Activated T-cell treated with anti-CD3 and anti-CD28 coated beads, Interleukin-2, amount 50 U/mL, for 72 hours (primary cell): Measurements from ENCODE around the gene PDE11A. TPM values are rescaled to one million over a fixed set of nuclear protein-coding genes. Genes with fewer than 3 reads are reported as not detected.

ENCODE experiments used
- ATAC-seq, 2 donors: fragments of 150-1000 bp; cut with Tn5 transposase; replicated peaks in 1 of 2; 2 replicates each; pipeline ENCODE4 v1.10.0; 2021; ENCODE audit warnings: moderate library complexity in 2 of 2, mild to moderate bottlenecking in 1 of 2
- DNase-seq, 2 donors: peaks; one replicate each; pipeline ENCODE4 v3.0.0; 2021 to 2022; ENCODE audit warnings: mixed read lengths in 1 of 2
- H3K27ac Mint-ChIP-seq: one replicate; pipeline ENCODE4 v1.8.0; 2022; ENCODE audit warnings: mild to moderate bottlenecking, moderate library complexity, mixed read lengths
- H3K27me3 Mint-ChIP-seq: one replicate; pipeline ENCODE4 v1.8.0; 2022; ENCODE audit warnings: low read depth, mixed read lengths
- H3K36me3 Mint-ChIP-seq, 2 donors: one replicate each; pipeline ENCODE4 v1.8.0; 2022; ENCODE audit warnings: mixed read lengths in 2 of 2, mild to moderate bottlenecking in 1 of 2; ENCODE audit not compliant: insufficient read depth in 2 of 2
- H3K4me1 Mint-ChIP-seq: one replicate; pipeline ENCODE4 v1.8.0; 2022; ENCODE audit warnings: low read depth, mixed read lengths
- H3K4me3 Mint-ChIP-seq, 2 donors: one replicate each; pipeline ENCODE4 v1.8.0; 2022; ENCODE audit warnings: mild to moderate bottlenecking in 2 of 2, mixed read lengths in 2 of 2, moderate library complexity in 2 of 2
- H3K9me3 Mint-ChIP-seq, 2 donors: one replicate each; pipeline ENCODE4 v1.8.0; 2022; ENCODE audit warnings: mixed read lengths in 2 of 2
- total RNA-seq, 2 donors: library from RNA; stranded (reverse); gene quantifications; one replicate each; pipeline ENCODE4 v1.2.3, GENCODE V29; 2022

Gene PDE11A
- total RNA-seq, 2 donors from 2014 or later = not detected

DNA sequence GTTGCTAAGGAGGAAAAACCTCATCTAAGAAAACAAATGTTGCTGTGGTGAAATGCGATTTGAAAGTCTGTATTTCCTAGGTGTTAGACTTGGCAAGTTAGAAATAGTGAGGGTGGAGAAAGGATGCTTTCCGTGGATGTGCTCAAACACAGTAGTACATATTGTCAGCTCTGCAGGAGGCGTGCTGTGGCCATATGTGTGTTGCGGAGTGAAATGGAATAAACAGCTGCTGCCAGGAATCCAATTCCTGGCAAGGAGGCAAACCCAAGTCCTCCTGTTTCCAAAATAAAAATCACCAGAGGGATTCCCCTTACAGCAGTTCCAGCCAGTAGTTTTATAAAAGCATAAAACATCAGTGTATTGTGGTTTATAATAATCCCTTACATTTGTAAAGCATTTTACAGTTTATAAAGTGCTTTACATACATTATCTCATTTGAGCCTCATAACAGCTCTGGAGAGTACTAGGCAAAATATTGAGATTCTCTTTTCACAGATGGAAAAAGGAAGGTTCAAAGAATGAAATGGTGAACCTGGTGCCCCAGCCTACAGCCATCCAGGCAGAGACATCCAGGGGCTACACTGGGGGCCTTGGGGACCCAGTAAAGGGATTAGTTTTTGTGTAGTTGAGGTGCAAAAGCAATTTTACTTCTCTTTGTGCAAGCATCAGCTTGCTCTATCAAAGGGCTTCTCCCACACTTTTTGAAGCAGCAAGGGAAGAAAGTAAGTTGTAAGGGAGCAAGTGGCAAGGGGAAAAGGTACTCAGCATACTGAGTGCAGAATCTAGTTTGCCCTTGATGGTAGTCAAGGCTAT lies 474.0 kb downstream of the PDE11A start:
- Mint-ChIP-seq H3K36me3 (no peaks in the 10 kb centered on the region), H3K27me3 (no peaks in the 10 kb centered on the region), H3K4me3 (no peak overlapping the region), H3K27ac (no peak overlapping the region), H3K4me1 (no peaks in the 10 kb centered on the region), H3K9me3 (peaks cover 0 to 2% of the 10 kb centered on the region in 2 donors)
- DNase-seq (no peak), ATAC-seq (no peak)

DNA sequence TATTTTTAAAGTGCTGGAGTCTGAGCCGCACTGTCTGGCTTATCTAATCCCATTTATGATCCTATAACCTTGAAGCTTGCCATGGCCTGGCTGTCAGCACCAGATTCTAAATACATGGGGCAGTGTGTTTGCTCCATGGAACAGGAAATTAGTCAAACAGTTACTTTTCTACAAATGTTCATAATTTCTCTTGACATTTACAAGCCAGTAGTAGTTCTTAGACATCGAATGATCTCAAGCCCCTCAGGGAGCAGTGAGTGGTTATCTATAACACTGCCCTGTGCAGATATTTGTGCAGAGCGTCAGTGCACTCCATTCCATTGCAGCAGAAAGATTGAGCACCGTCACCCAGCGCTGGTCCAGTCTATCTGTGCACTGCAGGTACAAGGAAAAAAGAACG lies 474.8 kb downstream of the PDE11A start:
- Mint-ChIP-seq H3K27ac (no peak overlapping the region), H3K4me1 (no peaks in the 10 kb centered on the region), H3K27me3 (no peaks in the 10 kb centered on the region), H3K36me3 (no peaks in the 10 kb centered on the region), H3K4me3 (no peak overlapping the region), H3K9me3 (peaks cover 0 to 2% of the 10 kb centered on the region in 2 donors)
- DNase-seq (no peak), ATAC-seq (no peak)

GRCh38 chr2:177596866-177597265 lies 475.7 kb downstream of the PDE11A start:
- no peak overlapping the region for H3K4me3 Mint-ChIP-seq
- H3K9me3 Mint-ChIP-seq = peaks cover 0 to 2% of the 10 kb centered on the region in 2 donors
- no peaks in the 10 kb centered on the region for H3K4me1 Mint-ChIP-seq
- ATAC-seq = no peak
- no peaks in the 10 kb centered on the region for H3K36me3 Mint-ChIP-seq
- no peaks in the 10 kb centered on the region for H3K27me3 Mint-ChIP-seq
- H3K27ac Mint-ChIP-seq = no peak overlapping the region
- no peak for DNase-seq

GRCh38 chr2:177595126-177595845 lies 477.3 kb downstream of the PDE11A start:
- DNase-seq (no peak), ATAC-seq (no peak)
- Mint-ChIP-seq H3K36me3 (no peaks in the 10 kb centered on the region), H3K27ac (no peak overlapping the region), H3K27me3 (peaks cover 3% of the 10 kb centered on the region), H3K4me3 (no peak overlapping the region), H3K9me3 (peaks cover 0 to 2% of the 10 kb centered on the region in 2 donors), H3K4me1 (no peaks in the 10 kb centered on the region)

GRCh38 chr2:177593402-177593801 lies 479.2 kb downstream of the PDE11A start:
- no peaks in the 10 kb centered on the region for H3K36me3 Mint-ChIP-seq
- H3K27ac Mint-ChIP-seq = no peak overlapping the region
- peaks cover 12% of the 10 kb centered on the region for H3K27me3 Mint-ChIP-seq
- no peak overlapping the region for H3K4me3 Mint-ChIP-seq
- no peaks in the 10 kb centered on the region for H3K9me3 Mint-ChIP-seq
- no peak for ATAC-seq
- DNase-seq = no peak
- no peaks in the 10 kb centered on the region for H3K4me1 Mint-ChIP-seq

- H3K4me3 Mint-ChIP-seq = no peak overlapping the region
- H3K36me3 Mint-ChIP-seq = no peaks in the 10 kb centered on the region
- H3K27ac Mint-ChIP-seq = no peak overlapping the region
- no peaks in the 10 kb centered on the region for H3K9me3 Mint-ChIP-seq
- ATAC-seq (no peak), DNase-seq (no peak)
- H3K4me1 Mint-ChIP-seq = no peaks in the 10 kb centered on the region
- H3K27me3 Mint-ChIP-seq = peaks cover 12% of the 10 kb centered on the region
Observed at GRCh38 chr2:177592945-177593344, 479.6 kb downstream of the PDE11A start.

DNA sequence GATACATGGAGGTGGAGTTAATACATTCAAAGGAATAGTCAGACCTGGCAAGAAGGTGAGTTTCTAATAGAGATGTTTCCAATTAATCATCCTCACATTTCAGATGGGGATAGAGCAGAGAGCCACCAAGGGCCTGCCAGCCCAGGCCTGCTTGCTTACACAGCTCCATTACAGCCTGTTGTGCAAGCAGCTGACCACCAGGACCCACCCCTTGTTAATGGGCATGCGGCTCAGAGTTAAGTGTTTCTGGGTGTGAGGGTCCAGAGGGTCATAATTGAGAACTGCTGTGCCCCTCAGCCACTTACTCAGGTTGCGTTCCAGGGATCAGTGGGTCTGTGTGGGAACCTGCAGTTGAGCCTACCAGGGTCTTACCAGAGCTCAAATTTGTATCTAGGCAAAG lies 480.2 kb downstream of the PDE11A start:
- DNase-seq (no peak), ATAC-seq (no peak)
- Mint-ChIP-seq H3K4me1 (no peaks in the 10 kb centered on the region), H3K27ac (no peak overlapping the region), H3K4me3 (no peak overlapping the region), H3K27me3 (peaks cover 12% of the 10 kb centered on the region), H3K9me3 (no peaks in the 10 kb centered on the region), H3K36me3 (no peaks in the 10 kb centered on the region)

DNA sequence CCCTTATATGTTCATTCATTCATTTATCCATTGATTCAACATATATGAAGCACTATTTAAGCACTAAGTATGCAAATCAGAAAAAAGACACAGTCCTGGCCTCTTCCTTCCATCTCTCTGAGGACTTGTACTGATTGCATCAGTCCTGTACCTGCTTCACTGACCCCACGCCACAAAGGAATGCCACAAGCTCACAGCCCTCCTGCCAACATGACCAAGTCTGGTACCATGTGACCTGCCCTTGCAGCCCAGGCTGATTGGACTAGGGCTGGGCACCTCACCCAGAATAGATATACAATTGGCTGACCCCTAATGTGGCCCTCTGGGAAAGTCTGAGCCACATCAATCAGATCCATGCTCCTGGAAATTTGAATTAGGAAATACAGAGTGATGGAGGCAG lies 483.4 kb downstream of the PDE11A start:
- Mint-ChIP-seq H3K27ac (no peak overlapping the region), H3K4me1 (peaks cover 5% of the 10 kb centered on the region), H3K9me3 (no peaks in the 10 kb centered on the region), H3K36me3 (no peaks in the 10 kb centered on the region), H3K4me3 (no peak overlapping the region), H3K27me3 (peaks cover 12% of the 10 kb centered on the region)
- ATAC-seq (no peak), DNase-seq (no peak)

GRCh38 chr2:177588671-177589070 lies 483.9 kb downstream of the PDE11A start:
- no peak for ATAC-seq
- Mint-ChIP-seq H3K4me1 (peaks cover 5% of the 10 kb centered on the region), H3K9me3 (no peaks in the 10 kb centered on the region), H3K27me3 (peaks cover 12% of the 10 kb centered on the region), H3K36me3 (no peaks in the 10 kb centered on the region), H3K27ac (no peak overlapping the region), H3K4me3 (no peak overlapping the region)
- DNase-seq = no peak

DNA sequence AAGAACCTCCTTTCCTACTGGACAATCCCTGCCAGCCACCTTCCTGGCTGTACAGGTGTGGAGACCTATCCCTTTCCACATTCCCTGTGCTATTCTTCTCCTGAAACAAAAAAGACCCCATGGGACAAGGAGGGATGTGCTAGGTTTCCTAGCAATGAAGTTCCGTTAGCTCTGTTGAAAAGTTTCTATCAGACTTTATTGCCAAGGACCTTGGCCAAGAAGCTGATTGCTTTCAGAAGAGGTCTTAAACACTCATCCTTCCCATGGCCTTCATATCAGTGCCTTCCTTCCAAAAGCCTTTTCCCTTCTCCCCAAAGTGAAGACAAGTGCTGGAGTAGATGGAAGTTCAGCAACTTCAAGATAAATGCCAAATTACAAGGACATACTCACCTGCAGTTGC lies 485.2 kb downstream of the PDE11A start:
- no peak overlapping the region for H3K27ac Mint-ChIP-seq
- H3K4me3 Mint-ChIP-seq = no peak overlapping the region
- no peaks in the 10 kb centered on the region for H3K9me3 Mint-ChIP-seq
- no peak for DNase-seq
- ATAC-seq = no peak
- H3K36me3 Mint-ChIP-seq = no peaks in the 10 kb centered on the region
- H3K4me1 Mint-ChIP-seq = peaks cover 5% of the 10 kb centered on the region
- peaks cover 12% of the 10 kb centered on the region for H3K27me3 Mint-ChIP-seq

DNA sequence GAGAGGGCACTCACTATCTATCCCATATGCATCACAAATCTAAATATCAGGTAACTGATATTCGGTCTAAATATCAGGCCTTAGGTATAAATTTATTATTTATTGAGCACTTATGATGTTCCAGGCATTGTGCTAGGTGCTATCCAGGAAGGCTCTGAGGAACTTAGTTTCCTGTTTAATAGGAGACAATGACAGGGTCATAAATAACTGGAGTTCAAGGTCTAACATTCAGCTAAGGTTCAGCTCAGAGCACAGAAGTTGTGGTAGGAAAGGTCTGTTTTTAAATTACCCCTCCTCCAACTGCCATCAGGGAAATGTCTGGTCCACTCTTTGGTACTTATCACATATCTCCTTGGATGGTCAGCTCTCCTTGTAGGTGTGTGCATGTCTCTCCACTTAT lies 486.4 kb downstream of the PDE11A start:
- DNase-seq (no peak), ATAC-seq (no peak)
- Mint-ChIP-seq H3K36me3 (no peaks in the 10 kb centered on the region), H3K4me1 (peaks cover 5% of the 10 kb centered on the region), H3K27ac (no peak overlapping the region), H3K4me3 (no peak overlapping the region), H3K27me3 (peaks cover 12% of the 10 kb centered on the region), H3K9me3 (peaks cover 0 to 3% of the 10 kb centered on the region in 2 donors)

- H3K27ac Mint-ChIP-seq = no peak overlapping the region
- H3K9me3 Mint-ChIP-seq = peaks cover 0 to 5% of the 10 kb centered on the region in 2 donors
- DNase-seq (no peak), ATAC-seq (no peak)
- no peaks in the 10 kb centered on the region for H3K36me3 Mint-ChIP-seq
- no peak overlapping the region for H3K4me3 Mint-ChIP-seq
- H3K4me1 Mint-ChIP-seq = peaks cover 5% of the 10 kb centered on the region
- peaks cover 18% of the 10 kb centered on the region for H3K27me3 Mint-ChIP-seq
Observed at GRCh38 chr2:177585234-177585863, 487.2 kb downstream of the PDE11A start.

DNA sequence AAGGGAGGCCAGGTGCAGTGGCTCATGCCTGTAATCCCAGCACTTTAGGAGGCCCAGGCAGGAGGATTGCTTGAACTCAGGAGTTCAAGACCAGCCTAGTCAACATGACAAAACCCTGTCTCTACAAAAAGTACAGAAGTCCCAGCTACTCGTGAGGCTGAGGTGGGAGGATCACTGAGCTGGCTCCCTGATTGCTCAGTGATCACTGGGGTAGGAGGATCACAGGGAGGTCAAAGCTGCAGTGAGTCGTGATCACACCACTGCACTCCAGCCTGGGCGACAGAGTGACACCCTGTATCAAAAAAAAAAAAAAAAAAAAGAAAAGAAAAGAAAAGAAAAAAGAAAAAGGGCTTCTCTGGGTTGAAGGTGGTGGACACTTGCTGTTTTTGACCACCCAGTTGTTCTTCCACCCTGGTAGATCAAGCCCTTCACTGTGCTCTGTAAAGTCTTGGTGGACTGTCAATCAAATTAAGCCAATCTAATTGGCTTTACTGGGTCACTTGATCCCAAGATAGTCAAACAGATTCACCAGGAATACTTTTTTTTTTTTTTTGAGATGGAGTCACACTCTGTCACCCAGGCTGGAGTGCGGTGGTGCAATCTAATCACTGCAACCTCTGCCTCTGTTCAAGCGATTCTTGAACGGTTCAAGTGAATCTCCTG lies 488.4 kb downstream of the PDE11A start:
- Mint-ChIP-seq H3K9me3 (peaks cover 0 to 5% of the 10 kb centered on the region in 2 donors), H3K36me3 (no peaks in the 10 kb centered on the region), H3K27me3 (peaks cover 11% of the 10 kb centered on the region), H3K4me1 (peaks cover 5% of the 10 kb centered on the region), H3K4me3 (no peak overlapping the region), H3K27ac (no peak overlapping the region)
- DNase-seq = no peak
- no peak for ATAC-seq
